PC-3 (cell line): ENCODE data around the gene RBM7.

ENCODE experiments used
- EZH2 ChIP-seq: fragments of 300-600 bp; sonication (generic); IDR thresholded peaks from one replicate; pipeline ENCODE4 v1.6.1; 2017; ENCODE audit warnings: antibody characterized with exemption, mild to moderate bottlenecking, low read length; ENCODE audit not compliant: unreplicated experiment
- EZH2phosphoT487 ChIP-seq: fragments of 300-600 bp; sonication (generic); IDR thresholded peaks from 2 replicates; pipeline ENCODE4 v1.6.1; 2018; ENCODE audit warnings: mild to moderate bottlenecking, antibody characterized with exemption, low read length, borderline replicate concordance
- TF ChIP-seq, protein P1 (sequence below): fragments of 300-600 bp; sonication (generic); conservative IDR thresholded peaks from 2 replicates; pipeline ENCODE4 v1.5.1; 2017; ENCODE audit warnings: antibody characterized with exemption, low read depth, mild to moderate bottlenecking, low read length

- TF ChIP-seq, protein P1, sequence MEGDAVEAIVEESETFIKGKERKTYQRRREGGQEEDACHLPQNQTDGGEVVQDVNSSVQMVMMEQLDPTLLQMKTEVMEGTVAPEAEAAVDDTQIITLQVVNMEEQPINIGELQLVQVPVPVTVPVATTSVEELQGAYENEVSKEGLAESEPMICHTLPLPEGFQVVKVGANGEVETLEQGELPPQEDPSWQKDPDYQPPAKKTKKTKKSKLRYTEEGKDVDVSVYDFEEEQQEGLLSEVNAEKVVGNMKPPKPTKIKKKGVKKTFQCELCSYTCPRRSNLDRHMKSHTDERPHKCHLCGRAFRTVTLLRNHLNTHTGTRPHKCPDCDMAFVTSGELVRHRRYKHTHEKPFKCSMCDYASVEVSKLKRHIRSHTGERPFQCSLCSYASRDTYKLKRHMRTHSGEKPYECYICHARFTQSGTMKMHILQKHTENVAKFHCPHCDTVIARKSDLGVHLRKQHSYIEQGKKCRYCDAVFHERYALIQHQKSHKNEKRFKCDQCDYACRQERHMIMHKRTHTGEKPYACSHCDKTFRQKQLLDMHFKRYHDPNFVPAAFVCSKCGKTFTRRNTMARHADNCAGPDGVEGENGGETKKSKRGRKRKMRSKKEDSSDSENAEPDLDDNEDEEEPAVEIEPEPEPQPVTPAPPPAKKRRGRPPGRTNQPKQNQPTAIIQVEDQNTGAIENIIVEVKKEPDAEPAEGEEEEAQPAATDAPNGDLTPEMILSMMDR: no peak
- TF ChIP-seq EZH2: no peak
- TF ChIP-seq EZH2phosphoT487: no peak
Measured at GRCh38 chr11:114440971-114441763, 40.7 kb downstream of the RBM7 start.
